Measurements from ENCODE around the gene C5AR1.
"Not testable (repeated sequence)": the region's sequence is repeated elsewhere in the genome, so short reads cannot be mapped to it uniquely, and the experiment has no call there.

C5AR1 gene

DNA sequence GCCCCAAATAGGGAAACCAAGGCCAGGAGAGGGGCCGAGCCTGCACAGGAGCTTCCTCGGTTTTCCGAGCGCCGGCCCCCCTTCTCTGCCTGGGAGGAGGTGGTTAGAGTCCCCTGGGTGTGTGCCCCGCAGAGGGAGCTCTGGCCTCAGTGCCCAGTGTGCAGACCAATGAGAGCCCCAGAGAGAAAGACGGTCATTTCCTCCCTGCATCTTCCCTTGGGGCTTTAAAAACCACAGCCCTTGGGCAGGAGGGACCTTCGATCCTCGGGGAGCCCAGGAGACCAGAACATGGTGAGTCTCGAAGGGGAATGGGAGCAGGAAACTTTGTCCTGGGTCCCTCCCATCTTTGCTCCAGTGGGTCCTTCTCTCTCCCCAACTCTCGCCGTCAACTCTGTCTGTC, at the start of gene C5AR1:
TSS of gene C5AR1 (plus strand) at position 254 of the 400 bp plus-strand sequence. CDS start at position 289, 35 bp downstream.
- DNase-seq (ENCODE audit: low read depth), result no peak

DNA sequence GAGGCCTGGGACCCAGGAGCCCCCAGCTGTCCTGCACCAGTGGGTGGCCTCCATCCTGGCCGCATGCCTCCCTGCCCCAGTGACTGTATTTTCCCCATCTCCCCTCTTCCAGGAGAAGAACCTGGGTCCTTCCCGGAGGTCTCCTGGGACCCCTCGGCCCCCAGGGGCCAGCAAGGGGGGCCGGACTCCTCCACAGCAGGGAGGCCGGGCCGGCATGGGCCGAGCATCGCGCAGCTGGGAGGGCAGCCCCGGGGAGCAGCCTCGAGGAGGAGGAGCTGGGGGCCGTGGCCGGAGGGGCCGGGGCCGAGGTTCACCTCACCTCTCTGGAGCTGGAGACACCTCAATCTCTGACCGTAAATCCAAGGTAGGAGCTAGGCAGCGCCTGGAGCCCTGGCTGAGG, 49.2 kb upstream of the C5AR1 start:
- no peak for DNase-seq (ENCODE audit: low read depth)

DNA sequence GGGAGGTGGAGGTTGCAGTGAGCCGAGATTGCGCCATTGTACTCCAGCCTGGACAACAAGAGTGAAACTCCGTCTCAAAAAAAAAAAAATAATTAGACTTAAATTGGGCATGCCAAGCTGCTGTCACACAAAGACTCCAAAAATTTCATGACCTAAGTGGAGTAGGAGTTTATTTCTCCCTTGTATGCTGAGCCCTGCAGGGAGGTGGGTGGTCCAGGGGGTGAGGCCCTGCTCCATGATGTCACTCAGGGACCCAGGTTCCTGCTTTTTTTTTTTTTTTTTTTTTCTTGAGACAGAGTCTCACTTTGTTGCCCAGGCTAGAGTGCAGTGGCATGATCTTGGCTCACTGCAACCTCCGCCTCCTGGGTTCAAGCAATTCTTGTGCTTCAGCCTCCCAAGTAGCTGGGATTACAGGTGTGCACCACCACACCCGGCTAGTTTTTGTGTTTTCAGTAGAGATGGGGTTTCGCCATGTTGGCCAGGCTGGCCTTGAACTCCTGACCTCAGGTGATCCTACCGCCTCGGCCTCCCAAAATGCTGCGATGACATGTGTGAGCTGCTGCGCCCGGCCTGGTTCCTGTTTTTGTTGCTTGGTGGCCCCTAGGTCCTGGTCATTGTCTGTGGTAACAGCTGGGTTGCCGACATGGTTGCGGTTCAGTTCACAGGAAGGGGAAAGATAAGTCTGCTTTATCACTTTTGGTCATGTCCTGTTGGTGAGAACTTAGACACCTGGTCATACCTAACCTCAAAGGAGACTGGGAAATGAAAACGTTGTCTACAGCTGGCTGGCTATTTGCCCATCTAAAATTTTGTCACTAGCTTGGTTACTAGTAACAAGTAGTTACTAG, 47.5 kb upstream of the C5AR1 start:
- not testable (repeated sequence) for DNase-seq (ENCODE audit: low read depth)

DNA sequence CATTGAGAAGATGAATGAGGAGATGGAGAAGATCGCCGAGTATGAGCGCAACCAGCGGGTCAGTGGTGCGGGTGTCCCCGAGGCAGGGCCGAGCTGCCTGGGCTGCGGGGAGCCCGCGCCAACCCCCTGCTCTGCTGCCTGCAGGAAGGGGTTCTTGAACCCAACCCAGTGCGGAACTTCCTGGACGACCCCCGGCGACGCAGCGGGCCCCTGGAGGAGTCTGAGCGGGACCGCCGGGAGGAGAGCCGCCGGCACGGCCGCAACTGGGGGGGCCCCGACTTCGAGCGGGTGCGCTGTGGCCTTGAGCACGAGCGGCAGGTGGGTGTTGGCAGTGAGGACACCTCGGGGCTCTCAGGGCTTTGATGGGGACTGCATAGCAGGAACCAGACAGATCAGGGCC, 45.0 kb upstream of the C5AR1 start:
- DNase-seq (ENCODE audit: low read depth), result no peak

DNA sequence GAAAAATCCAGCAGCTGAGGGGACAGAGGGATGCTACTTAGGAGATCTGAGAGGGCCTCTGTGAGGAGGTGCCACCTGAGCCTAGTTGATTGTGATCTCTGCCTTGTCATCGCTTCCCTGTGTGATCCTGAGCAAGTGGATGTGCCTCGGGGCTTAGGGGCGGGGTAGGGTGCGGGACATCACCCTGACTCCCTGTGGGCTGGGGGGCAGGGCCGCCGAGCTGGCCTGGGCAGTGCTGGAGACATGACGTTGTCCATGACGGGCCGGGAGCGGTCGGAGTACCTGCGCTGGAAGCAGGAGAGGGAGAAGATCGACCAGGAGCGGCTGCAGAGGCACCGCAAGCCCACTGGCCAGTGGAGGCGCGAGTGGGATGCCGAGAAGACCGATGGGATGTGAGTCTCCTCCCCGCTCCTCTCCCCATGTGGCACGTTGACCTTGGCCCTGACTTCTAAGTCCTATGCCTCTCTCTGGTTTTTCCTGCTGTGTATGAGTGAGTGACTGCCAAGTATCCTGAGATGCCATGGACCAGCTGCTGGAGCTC, 43.2 kb upstream of the C5AR1 start:
- no peak for DNase-seq (ENCODE audit: low read depth)

DNA sequence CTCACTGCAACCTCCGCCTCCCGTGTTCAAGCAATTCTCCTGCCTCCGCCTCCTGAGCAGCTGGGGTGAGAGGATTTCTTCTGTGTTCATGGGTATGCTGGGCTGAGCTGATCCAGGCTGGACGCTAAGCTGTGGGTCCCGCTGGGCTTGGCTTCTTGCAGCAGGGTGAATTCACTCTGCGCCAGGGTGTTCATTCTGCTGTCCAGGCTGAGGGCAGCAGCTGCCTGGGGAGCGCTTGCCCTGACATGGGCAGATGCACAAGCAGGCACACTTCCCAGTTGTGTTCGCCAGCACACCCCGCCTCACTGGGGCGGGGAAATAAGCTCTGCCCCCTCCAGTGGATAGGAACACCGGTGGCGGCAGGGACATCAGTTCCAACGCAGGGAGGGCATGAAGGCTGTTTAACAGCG, 42.3 kb upstream of the C5AR1 start:
- DNase-seq (ENCODE audit: low read depth), result no peak

DNA sequence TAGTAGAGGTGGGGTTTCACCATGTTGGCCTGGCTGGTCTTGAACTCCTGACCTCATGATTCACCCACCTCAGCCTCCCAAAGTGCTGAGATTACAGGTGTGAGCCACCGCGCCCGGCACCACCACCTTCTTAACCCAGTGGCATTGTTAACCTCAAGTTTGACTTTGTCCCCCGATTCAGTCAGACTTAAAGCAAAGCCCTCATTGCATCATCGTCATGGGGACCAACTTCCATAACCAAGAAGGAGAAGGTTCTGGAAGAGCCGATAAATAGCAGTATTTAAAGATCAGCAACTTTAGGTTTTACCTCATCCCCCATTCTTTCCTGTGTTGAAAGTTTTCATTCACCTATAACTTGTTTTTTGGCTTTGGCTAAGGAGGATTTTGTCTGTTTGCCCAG, 41.6 kb upstream of the C5AR1 start:
- no peak for DNase-seq (ENCODE audit: low read depth)

DNA sequence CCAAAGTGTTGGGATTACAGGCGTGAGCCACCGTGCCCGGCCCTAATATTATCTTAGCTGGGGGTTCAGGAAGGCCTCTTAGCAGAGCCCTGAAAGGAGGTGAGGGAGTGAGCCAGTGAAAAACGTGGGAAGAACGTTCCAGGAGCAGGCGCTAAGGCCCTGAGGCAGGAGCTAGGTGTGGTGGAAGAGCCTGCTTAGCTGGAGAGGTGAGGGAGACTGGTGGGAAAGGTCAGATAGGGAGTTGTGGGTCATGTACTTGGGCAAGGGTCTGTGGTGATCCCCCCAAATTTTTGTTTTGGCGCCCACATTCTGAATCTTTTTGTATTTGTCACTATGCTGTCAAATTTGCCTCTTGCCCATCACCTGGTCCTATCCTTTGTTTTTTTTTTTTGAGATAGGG, 40.1 kb upstream of the C5AR1 start:
- no peak for DNase-seq (ENCODE audit: low read depth)

DNA sequence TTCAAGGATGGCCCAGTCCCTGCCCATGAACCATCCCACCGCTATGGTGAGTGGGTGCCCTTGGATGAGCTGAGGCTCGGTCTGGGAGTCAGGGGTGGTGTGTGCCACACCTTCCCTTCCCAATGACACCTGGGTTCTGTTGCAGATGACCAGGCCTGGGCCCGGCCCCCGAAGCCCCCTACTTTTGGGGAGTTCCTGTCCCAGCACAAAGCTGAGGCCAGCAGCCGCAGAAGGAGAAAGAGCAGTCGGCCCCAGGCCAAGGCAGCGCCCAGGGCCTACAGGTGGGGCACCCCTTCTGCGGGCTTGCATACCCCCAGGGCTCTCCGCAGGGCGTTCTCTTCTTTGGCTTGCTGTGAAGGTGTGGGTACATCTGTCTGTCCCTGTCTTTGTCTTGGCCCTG, 39.3 kb upstream of the C5AR1 start:
- DNase-seq (ENCODE audit: low read depth), result no peak

DNA sequence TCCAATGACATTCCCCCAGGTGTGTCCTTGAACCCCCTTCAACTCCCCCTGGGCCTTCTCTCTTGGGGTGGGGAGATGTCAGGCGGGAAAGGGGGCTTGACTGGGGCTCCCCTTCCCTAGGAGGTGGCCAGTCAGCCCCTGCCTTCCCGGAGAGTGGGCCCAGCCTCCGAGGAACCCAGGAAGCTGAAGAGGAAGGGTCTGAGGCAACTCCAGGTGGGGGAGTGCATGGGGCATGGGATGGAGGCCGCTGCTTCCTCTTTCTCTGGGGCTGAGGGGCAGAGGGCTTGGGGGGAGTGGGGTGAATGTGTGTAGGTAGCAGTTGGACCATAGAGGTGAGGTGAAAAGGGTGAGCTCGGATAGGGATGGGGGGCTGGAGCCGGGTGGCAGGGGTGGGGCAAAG, 37.7 kb upstream of the C5AR1 start:
- no peak for DNase-seq (ENCODE audit: low read depth)

DNA sequence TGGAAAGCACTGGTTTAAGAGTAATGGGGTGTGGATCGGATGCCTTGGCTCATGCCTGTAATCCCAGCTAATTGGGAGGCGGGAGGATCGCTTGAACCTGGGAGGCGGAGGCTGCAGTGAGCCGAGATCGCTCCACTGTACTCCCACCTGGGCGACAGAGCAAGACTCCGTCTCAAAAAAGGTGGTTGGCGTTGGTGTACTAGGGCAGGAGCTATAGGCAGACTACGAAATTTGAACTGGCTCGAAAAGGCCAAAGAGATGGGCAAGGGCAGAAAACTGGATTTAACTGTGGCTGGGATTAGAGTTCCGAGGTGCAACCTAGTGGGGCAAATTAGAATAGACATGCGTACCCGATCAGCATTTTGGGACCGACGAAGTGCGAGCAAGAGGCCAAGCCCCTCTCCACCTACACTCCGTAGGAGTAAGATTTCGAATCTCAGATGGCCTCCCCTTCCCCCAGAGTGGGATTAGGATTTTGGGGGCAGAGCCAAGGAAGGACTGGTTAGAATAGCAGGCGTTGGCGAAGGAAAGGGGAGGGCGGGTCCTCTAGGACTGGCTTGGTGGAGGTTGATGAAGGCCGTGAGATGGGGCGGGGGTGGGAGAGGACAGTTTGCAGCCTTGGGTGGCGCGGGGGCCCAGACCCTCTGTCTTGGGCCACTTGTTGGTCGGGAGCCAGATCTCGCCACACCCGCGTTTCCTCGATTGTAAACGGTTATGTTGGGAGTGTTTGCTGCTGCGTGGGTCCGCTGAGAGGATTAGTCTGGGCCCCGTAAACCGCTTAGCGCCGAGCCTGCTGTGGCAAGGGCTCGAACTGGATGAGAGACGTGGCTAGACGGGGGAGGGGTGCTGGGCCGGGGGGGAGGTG, 37.0 kb upstream of the C5AR1 start:
- no peak for DNase-seq (ENCODE audit: low read depth)

DNA sequence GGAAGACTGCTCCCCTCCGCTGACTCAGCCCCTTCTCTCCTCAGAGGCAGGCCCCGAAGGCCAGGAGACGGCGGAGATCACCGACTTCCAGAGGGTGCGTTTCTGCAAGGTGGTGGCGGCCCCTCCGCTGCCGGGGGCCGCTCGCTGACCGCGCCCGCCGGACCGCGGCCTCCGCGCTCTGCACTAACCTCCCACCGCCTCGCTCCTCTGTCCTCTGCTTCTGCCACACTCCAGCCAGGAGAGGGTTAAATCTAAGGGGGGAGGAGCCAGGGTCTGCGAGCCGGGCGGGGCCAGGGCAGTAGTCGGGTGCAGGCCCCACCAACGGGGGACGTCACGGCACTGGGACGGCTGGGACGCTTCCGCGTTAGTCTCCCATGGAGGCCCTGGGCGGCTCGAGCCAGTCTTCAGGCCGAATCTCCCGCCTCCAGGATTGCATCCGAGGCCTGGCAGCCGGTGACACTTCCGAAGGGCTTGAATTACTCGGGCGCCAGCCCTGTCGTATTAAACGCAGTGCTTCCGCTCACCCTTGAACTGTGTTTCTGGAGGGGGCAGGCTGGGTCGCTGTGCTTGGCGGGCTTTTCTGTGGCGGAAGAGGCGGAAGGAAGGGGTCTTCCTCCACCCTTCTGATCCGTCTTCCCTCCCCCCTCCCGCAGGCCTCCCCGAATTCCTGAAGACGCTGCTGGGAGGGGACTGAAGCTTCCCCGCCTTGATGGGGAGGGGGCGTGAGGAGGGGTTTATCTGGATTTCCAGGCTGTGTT, 36.2 kb upstream of the C5AR1 start:
- peak; percentile 86 for DNase-seq (ENCODE audit: low read depth)

DNA sequence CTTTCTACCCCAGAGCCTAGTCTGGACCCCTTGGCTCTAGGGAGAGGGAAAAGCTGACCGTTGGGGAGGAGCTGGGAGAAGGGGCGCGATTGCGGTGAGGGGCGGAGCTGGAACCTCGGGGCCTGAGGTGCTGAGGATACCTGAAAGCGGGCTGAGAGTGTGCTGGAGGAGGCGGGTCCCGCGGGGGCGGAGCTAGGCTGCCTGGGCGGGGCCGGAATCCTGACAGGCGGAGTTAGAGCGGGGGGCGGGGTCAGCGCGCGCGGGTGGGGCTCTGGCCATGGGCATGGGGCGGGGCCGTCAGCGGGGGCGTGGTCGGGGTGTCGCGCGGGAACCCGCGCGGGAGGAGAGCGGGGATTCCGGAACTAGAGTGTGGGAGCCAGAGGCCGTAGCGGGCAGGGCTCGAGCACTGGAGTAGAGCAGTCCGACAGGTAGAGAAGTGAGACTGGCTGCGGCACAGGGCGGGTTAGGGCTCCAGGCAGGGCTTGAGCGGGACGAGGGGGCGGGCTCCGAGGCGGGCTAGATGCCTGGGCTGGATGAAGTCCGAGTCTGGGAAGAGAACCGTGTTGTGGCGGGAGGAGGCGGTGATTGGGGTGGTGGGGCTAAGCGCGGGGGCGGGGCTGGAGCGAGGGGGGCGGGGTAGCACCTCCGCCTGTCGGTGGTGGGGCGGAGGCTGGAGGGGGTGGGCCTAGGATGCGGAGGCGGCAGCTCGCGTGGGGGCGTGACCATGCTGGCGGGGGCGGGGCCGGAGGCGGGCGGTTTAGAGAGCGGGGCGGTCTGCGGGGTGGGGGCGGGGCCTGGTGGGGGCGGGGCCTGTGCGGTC, 35.4 kb upstream of the C5AR1 start, which contains the start of gene INAFM1:
TSS of gene INAFM1 (plus strand) at position 815 of the 820 bp plus-strand sequence. CDS start 35 bp downstream, outside the sequence.
- peak; percentile 100 for DNase-seq (ENCODE audit: low read depth)

DNA sequence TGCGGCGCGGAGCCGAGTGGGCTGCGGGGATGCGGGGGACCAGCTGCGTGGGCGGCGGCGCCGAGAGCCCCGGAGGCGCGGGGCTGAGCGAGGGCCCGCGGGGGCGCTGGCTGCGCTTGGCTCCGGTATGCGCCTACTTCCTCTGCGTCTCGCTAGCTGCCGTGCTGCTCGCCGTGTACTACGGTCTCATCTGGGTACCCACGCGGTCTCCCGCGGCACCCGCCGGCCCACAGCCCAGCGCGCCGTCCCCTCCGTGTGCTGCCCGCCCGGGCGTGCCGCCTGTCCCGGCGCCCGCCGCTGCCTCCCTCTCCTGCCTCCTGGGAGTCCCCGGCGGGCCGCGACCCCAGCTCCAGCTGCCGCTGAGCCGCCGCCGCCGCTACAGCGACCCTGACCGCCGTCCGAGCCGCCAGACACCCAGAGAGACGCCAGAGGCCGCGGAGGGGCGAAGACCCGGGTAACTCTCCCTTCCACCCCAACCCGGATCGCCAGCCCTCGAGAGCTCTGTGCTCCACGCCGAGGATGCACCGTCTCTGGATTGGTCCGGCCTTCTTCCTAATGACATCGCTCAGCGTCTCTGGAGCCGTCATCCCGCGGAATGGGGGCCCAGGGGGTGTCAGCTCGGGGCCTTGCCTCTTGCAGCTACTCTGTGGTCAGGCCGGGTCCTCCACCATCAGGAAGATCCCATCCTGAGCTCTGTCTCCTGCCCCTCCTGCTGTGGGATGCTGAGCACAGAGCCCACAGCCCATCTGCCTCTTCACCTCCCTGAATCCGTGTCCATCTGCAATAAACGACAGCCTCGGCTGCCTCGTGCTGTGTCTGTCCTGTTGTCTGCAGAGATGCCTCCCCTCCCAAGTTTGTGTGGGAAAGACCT, 34.5 kb upstream of the C5AR1 start:
- DNase-seq (ENCODE audit: low read depth), result no peak

DNA sequence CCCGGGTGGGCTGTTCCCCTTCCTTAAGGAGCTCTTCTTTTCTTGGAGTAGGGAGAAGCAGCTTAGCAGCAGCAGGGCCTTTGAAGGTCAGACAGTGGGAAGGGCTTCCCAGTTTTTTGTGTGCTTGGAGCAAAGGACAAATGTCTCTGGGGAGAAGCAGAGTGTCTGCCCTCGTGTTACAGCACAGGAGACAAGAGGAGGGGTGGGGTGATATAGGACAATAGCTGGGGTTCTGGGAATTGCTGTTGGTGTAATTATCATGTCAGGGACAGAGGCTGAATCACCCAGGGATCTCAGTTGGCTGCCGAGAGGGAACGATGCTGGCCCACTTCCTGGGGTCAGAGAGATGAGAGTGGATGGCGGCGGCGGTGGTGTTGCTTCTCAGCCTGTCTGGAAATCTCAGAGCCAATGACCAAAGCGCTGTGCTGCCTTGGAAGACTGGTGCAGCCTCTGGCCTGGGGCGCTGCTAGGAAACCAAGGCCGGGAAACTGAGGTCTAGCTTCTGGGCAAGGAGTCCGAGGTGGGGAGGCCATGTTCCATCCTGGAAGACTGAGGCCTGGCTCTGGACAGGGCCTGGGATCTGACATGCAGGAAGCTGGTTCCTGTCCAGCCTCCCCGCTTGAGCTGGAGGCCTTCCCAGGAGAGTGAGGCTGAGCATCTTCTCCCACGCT, 33.7 kb upstream of the C5AR1 start:
- DNase-seq (ENCODE audit: low read depth), result no peak

DNA sequence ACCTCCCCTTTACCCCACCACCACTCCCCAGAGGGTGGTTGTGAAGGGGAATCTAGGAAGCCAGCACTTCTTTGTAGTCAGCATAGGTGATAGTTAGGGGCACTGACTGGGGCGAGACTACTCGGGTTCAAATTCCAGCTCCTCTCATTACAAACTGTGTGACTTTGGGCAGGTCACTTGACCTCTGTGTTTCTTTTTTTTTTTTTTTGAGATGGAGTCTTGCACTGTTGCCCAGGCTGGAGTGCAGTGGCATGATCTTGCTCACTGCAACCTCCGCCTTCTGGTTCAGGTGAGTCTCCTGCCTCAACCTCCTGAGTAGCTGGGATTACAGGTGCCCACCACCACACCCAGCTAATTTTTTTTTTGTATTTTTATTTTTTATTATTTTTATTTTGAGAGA, 33.1 kb upstream of the C5AR1 start:
- not testable (repeated sequence) for DNase-seq (ENCODE audit: low read depth)

DNA sequence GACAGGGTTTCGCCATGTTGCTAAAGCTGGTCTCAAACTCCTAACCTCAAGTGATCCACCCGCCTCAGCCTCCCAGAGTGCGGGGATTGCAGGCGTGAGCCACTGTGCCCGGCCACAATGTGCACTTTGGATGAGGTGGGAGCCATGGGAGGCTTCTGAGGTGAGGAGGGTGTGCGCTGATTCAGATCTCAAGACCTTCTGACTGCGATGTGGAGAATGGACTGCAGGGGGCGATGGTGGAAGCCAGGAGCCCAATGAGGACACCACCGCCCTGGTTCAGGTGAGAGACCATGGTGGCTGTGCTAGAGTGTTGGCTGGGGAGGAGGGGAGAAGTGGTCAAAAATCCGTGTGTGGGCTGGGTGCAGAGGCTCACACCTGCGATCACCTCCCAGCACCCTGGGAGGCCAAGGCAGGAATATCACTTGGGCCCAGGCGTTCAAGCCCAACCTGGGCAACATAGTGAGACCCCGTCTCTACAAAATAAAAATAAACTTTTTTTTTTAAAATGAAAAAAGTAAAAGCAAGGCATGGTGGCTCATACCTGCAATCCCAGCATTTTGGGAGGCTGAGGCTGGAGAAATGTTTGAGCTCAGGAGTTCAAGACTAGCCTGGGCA, 29.4 kb upstream of the C5AR1 start:
- DNase-seq (ENCODE audit: low read depth), result peak; percentile 55

DNA sequence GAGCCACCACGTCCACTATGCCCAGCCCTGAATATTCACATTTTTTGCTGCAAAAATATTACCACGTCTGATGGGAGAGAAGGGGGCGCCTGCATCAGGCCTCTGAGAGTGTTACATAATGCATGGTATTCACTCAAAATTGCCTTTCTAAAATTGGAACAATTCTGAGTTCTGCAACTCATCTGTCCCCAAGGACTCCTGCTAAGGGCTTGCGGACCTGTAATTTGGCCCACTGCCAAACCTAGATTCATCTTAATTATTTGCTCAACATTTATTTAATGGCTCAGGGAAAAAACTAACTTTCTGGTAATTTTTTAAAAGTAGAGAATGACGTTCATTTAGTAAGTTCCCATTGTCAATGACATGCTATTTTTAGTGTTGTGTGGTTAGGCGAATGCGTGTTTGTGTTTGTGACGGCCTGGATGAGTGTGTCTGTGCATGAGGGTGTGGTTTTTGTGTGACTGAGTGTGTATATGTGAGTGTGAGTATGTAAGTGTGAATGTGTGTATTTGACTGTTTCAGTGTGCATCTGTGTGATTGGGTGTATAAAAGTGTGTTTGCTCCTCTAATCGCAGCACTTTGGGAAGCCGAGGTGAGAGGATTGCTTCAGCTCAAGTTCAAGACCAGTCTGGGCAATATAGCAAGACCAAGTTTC, 26.1 kb upstream of the C5AR1 start:
- no peak for DNase-seq (ENCODE audit: low read depth)
